K562 (cell line): ENCODE data around the gene DNAH17. TPM values are rescaled to one million over a fixed set of nuclear protein-coding genes. Genes with fewer than 3 reads are reported as not detected.

Experiments used
- BACH1 ChIP-seq: fragments of 200-800 bp; sonication (Bioruptor generic); IDR thresholded peaks from 2 replicates; pipeline ENCODE4 v1.6.1; 2016; ENCODE audit warnings: missing genetic modification characterization, missing compliant biosample characterization
- DIDO1 ChIP-seq: fragments of 450-650 bp; IDR thresholded peaks from 2 replicates; pipeline ENCODE4 v1.6.1; 2016; ENCODE audit warnings: low read depth, missing biosample characterization, missing genetic modification characterization
- GTF2A2 ChIP-seq: IDR thresholded peaks from 2 replicates; pipeline ENCODE4 v1.6.1; 2016; ENCODE audit warnings: mild to moderate bottlenecking, missing genetic modification characterization, missing compliant biosample characterization
- MAFK ChIP-seq: IDR thresholded peaks from 2 replicates; pipeline ENCODE4 v1.6.1; 2011; ENCODE audit warnings: low read length, improper control_type of control experiment
- MTA1 ChIP-seq: fragments of 450-650 bp; IDR thresholded peaks from 2 replicates; pipeline ENCODE4 v1.6.1; 2017; ENCODE audit warnings: borderline replicate concordance
- SUPT5H ChIP-seq: fragments of 450-650 bp; IDR thresholded peaks from 2 replicates; pipeline ENCODE4 v1.6.1; 2016
- U2AF2 ChIP-seq: fragments of 200-400 bp; formaldehyde crosslinking; optimal IDR thresholded peaks from 2 replicates; pipeline ENCODE3; 2017; ENCODE audit warnings: low read depth, mild to moderate bottlenecking, low read length
- ZNF133 ChIP-seq: fragments of 250-450 bp; sonication (Bioruptor Pico); IDR thresholded peaks from 2 replicates; pipeline ENCODE4 v1.4.0; 2020; ENCODE audit warnings: mild to moderate bottlenecking
- polyA plus RNA-seq, 8 experiments: library from polyadenylated mRNA; depleted of rRNA in 4 of 8; stranded (reverse) in 5 of 8; unstranded in 3 of 8; fragments of >200 nt; fragmentation: Nextera tagmentation in 2 of 8; fragmentation: Illumina TruSeq in 1 of 8; extraction: Ambion mirVana in 2 of 8; extraction: Trizol in 1 of 8; gene quantifications; 2 replicates each; pipeline versions ENCODE4 v1.2.1 to v1.2.3, GENCODE V29; 2011 to 2014; ENCODE audit warnings: inconsistent platforms in 1 of 8, missing spikeins in 1 of 8
- total RNA-seq, 7 experiments: library from RNA; depleted of rRNA in 6 of 7; stranded (reverse); fragments of >200 nt in 6 of 7; fragmentation: Illumina TruSeq in 2 of 7; extraction: Trizol in 2 of 7; gene quantifications; 2 replicates each; pipeline versions ENCODE4 v1.2.1 to v1.2.3, GENCODE V29; 2011 to 2021; ENCODE audit warnings: low replicate concordance in 1 of 7
- TF ChIP-seq, protein P1 (sequence below): fragments of 250-450 bp; sonication (Bioruptor Pico); IDR thresholded peaks from 2 replicates; pipeline ENCODE4 v1.8.0; 2022; ENCODE audit warnings: moderate library complexity, mild to moderate bottlenecking, inconsistent platforms
- TF ChIP-seq, protein P2 (sequence below): sonication (generic); formaldehyde crosslinking; IDR thresholded peaks from 2 replicates; pipeline ENCODE4 v1.9.0; 2022; ENCODE audit warnings: mild to moderate bottlenecking, missing genetic modification reagents
- TF ChIP-seq, protein P3 (sequence below): IDR thresholded peaks from 2 replicates; pipeline ENCODE4 v1.6.1; 2011; ENCODE audit warnings: borderline replicate concordance, low read depth, mild to moderate bottlenecking, moderate library complexity, low read length; ENCODE audit not compliant: insufficient read depth, poor library complexity, severe bottlenecking
- TF ChIP-seq, protein P4 (sequence below), 2 experiments: fragments of 450-650 bp in 1 of 2; sonication (generic) in 1 of 2; formaldehyde crosslinking; conservative IDR thresholded peaks; 2 replicates each; pipeline versions ENCODE4 v1.4.0 to v1.8.1; 2020 to 2022; ENCODE audit warnings: mild to moderate bottlenecking in 1 of 2, missing genetic modification reagents in 1 of 2
- TF ChIP-seq, protein P5 (sequence below): fragments of 450-650 bp; IDR thresholded peaks from 2 replicates; pipeline ENCODE4 v1.7.1; 2018; ENCODE audit warnings: mild to moderate bottlenecking, low read depth; ENCODE audit not compliant: partially characterized antibody
- TF ChIP-seq, protein P6 (sequence below), 2 experiments: fragments of 150-350 bp in 1 of 2; IDR thresholded peaks; 2 replicates each; pipeline ENCODE4 v1.6.1; 2012 to 2016; ENCODE audit warnings: low read depth in 2 of 2, low read length in 2 of 2, mild to moderate bottlenecking in 1 of 2, moderate library complexity in 1 of 2

The DNAH17 gene
- total and polyA plus RNA-seq, 9 of the 15 experiments (the other 6 are each of a cell fraction or from before 2014, with no cell fraction given), result under 0.01 to 0.06 (median 0.03) TPM; not detected in 5

DNA sequence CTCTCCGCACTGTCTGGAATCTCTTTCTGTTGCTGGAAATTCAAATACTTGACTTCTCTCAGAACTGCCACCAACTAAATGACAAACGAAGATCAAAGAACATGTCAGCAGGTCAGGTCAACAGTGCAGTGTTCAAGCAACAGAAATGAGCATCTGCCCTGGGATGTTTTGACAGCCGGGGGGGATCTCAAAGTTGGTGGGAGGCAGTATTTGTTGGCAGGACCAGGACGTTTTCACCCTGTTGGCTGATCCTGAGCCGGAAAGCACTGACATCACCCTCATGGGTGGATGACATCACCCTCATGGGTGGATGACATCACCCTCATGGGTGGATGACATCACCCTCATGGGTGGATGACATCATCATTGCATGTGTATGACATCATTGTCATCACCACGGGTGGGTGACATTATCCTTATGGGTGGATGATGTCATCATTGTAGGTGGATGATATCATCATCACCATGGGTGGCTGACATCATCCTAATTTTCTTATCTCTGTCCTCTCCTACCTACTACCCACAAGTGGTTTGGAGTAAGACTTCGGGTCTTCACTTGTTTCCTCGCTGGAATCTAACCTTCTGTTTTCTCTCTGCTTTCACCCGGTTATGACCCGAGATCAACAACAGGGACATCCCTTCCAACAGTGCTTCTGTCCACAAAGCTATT, 18.9 kb downstream of the DNAH17 start (continued):
- TF ChIP-seq MTA1, result peak; percentile 88
- TF ChIP-seq, protein P1, sequence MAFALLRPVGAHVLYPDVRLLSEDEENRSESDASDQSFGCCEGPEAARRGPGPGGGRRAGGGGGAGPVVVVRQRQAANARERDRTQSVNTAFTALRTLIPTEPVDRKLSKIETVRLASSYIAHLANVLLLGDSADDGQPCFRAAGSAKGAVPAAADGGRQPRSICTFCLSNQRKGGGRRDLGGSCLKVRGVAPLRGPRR (CRISPR knock-in tag), result no peak
- TF ChIP-seq DIDO1, result no peak
- TF ChIP-seq, protein P2, sequence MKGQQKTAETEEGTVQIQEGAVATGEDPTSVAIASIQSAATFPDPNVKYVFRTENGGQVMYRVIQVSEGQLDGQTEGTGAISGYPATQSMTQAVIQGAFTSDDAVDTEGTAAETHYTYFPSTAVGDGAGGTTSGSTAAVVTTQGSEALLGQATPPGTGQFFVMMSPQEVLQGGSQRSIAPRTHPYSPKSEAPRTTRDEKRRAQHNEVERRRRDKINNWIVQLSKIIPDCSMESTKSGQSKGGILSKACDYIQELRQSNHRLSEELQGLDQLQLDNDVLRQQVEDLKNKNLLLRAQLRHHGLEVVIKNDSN, result no peak; the same call in 1 of the 2 replicates
- TF ChIP-seq, protein P3, sequence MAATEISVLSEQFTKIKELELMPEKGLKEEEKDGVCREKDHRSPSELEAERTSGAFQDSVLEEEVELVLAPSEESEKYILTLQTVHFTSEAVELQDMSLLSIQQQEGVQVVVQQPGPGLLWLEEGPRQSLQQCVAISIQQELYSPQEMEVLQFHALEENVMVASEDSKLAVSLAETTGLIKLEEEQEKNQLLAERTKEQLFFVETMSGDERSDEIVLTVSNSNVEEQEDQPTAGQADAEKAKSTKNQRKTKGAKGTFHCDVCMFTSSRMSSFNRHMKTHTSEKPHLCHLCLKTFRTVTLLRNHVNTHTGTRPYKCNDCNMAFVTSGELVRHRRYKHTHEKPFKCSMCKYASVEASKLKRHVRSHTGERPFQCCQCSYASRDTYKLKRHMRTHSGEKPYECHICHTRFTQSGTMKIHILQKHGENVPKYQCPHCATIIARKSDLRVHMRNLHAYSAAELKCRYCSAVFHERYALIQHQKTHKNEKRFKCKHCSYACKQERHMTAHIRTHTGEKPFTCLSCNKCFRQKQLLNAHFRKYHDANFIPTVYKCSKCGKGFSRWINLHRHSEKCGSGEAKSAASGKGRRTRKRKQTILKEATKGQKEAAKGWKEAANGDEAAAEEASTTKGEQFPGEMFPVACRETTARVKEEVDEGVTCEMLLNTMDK, result no peak
- no peak for TF ChIP-seq BACH1
- no peak for TF ChIP-seq GTF2A2
- TF ChIP-seq, protein P4, sequence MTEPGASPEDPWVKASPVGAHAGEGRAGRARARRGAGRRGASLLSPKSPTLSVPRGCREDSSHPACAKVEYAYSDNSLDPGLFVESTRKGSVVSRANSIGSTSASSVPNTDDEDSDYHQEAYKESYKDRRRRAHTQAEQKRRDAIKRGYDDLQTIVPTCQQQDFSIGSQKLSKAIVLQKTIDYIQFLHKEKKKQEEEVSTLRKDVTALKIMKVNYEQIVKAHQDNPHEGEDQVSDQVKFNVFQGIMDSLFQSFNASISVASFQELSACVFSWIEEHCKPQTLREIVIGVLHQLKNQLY (CRISPR knock-in tag; conservative IDR thresholded peaks at IDR 0.05), result no peak
- TF ChIP-seq MAFK, result no peak
- TF ChIP-seq, protein P5, sequence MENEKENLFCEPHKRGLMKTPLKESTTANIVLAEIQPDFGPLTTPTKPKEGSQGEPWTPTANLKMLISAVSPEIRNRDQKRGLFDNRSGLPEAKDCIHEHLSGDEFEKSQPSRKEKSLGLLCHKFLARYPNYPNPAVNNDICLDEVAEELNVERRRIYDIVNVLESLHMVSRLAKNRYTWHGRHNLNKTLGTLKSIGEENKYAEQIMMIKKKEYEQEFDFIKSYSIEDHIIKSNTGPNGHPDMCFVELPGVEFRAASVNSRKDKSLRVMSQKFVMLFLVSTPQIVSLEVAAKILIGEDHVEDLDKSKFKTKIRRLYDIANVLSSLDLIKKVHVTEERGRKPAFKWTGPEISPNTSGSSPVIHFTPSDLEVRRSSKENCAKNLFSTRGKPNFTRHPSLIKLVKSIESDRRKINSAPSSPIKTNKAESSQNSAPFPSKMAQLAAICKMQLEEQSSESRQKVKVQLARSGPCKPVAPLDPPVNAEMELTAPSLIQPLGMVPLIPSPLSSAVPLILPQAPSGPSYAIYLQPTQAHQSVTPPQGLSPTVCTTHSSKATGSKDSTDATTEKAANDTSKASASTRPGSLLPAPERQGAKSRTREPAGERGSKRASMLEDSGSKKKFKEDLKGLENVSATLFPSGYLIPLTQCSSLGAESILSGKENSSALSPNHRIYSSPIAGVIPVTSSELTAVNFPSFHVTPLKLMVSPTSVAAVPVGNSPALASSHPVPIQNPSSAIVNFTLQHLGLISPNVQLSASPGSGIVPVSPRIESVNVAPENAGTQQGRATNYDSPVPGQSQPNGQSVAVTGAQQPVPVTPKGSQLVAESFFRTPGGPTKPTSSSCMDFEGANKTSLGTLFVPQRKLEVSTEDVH, result peak; percentile 90
- TF ChIP-seq SUPT5H, result no peak
- TF ChIP-seq ZNF133 (CRISPR knock-in tag), result no peak
- TF ChIP-seq, protein P6, sequence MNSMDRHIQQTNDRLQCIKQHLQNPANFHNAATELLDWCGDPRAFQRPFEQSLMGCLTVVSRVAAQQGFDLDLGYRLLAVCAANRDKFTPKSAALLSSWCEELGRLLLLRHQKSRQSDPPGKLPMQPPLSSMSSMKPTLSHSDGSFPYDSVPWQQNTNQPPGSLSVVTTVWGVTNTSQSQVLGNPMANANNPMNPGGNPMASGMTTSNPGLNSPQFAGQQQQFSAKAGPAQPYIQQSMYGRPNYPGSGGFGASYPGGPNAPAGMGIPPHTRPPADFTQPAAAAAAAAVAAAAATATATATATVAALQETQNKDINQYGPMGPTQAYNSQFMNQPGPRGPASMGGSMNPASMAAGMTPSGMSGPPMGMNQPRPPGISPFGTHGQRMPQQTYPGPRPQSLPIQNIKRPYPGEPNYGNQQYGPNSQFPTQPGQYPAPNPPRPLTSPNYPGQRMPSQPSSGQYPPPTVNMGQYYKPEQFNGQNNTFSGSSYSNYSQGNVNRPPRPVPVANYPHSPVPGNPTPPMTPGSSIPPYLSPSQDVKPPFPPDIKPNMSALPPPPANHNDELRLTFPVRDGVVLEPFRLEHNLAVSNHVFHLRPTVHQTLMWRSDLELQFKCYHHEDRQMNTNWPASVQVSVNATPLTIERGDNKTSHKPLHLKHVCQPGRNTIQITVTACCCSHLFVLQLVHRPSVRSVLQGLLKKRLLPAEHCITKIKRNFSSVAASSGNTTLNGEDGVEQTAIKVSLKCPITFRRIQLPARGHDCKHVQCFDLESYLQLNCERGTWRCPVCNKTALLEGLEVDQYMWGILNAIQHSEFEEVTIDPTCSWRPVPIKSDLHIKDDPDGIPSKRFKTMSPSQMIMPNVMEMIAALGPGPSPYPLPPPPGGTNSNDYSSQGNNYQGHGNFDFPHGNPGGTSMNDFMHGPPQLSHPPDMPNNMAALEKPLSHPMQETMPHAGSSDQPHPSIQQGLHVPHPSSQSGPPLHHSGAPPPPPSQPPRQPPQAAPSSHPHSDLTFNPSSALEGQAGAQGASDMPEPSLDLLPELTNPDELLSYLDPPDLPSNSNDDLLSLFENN (IDR thresholded peaks at IDR 0.05; ENCODE audit: low read depth in 2 of 2, low read length in 2 of 2), result no peak
- TF ChIP-seq U2AF2, result no peak
